K562 (cell line): ENCODE measurements around the gene TTLL3. TPM values are rescaled to one million over a fixed set of nuclear protein-coding genes. Genes with fewer than 3 reads are reported as not detected.

Source experiments
- BCLAF1 ChIP-seq, 2 experiments: fragments of 450-650 bp in 1 of 2; IDR thresholded peaks; 2 replicates each; pipeline ENCODE4 v1.6.1; 2011 to 2017; ENCODE audit warnings: low read depth in 2 of 2, antibody characterized with exemption in 1 of 2, borderline replicate concordance in 1 of 2, low read length in 1 of 2, mild to moderate bottlenecking in 1 of 2, mixed read lengths in 1 of 2; ENCODE audit not compliant: control insufficient read depth in 1 of 2
- CHAMP1 ChIP-seq: fragments of 450-650 bp; IDR thresholded peaks from 2 replicates; pipeline ENCODE4 v1.6.1; 2016; ENCODE audit warnings: mild to moderate bottlenecking
- FOXK1 ChIP-seq: sonication (generic); formaldehyde crosslinking; IDR thresholded peaks from 2 replicates; pipeline ENCODE4 v1.8.0; 2022; ENCODE audit warnings: missing genetic modification reagents, mild to moderate bottlenecking, borderline replicate concordance
- HDAC1 ChIP-seq, 2 experiments: fragments of 450-650 bp; IDR thresholded peaks; 2 replicates each; pipeline ENCODE4 v1.6.1; 2016 to 2017; ENCODE audit warnings: inconsistent platforms in 1 of 2, mild to moderate bottlenecking in 1 of 2, moderate library complexity in 1 of 2
- HNRNPH1 ChIP-seq: fragments of 200-400 bp; formaldehyde crosslinking; optimal IDR thresholded peaks from 2 replicates; pipeline ENCODE3; 2017; ENCODE audit warnings: low read depth, mild to moderate bottlenecking, low read length, moderate library complexity
- HSF4 ChIP-seq: fragments of 250-450 bp; sonication (Bioruptor Pico); IDR thresholded peaks from 2 replicates; pipeline ENCODE4 v2.1.2; 2022; ENCODE audit warnings: mild to moderate bottlenecking, moderate library complexity, borderline replicate concordance
- KLF13 ChIP-seq: fragments of 450-650 bp; IDR thresholded peaks from 2 replicates; pipeline ENCODE4 v1.6.1; 2016; ENCODE audit warnings: missing genetic modification characterization, low read depth, mild to moderate bottlenecking, missing compliant biosample characterization, moderate library complexity, borderline replicate concordance
- RBM25 ChIP-seq: fragments of 200-400 bp; formaldehyde crosslinking; IDR thresholded peaks from 2 replicates; pipeline ENCODE4 v1.6.1; 2018; ENCODE audit warnings: low read length, low read depth, moderate library complexity; ENCODE audit not compliant: severe bottlenecking
- SMARCA4 ChIP-seq: fragments of 450-650 bp; IDR thresholded peaks from 2 replicates; pipeline ENCODE4 v1.6.1; 2016
- SRSF9 ChIP-seq: fragments of 200-400 bp; formaldehyde crosslinking; IDR thresholded peaks from 2 replicates; pipeline ENCODE4 v1.6.1; 2017; ENCODE audit warnings: low read depth, low read length, borderline replicate concordance
- TAL1 ChIP-seq: fragments of 450-650 bp; IDR thresholded peaks from 2 replicates; pipeline ENCODE4 v1.6.1; 2016; ENCODE audit warnings: mild to moderate bottlenecking
- ZNF174 ChIP-seq: fragments of 250-450 bp; sonication (Bioruptor Pico); IDR thresholded peaks from 2 replicates; pipeline ENCODE4 v1.4.0; 2020; ENCODE audit warnings: mild to moderate bottlenecking
- ZNF239 ChIP-seq: fragments of 250-450 bp; sonication (Bioruptor Pico); IDR thresholded peaks from 2 replicates; pipeline ENCODE4 v1.4.0; 2020; ENCODE audit warnings: mild to moderate bottlenecking
- ZNF551 ChIP-seq: fragments of 250-450 bp; sonication (Bioruptor Pico); IDR thresholded peaks from 2 replicates; pipeline ENCODE4 v1.5.0; 2021; ENCODE audit warnings: mild to moderate bottlenecking, moderate library complexity
- polyA plus RNA-seq, 8 experiments: library from polyadenylated mRNA; depleted of rRNA in 4 of 8; stranded (reverse) in 5 of 8; unstranded in 3 of 8; fragments of >200 nt; fragmentation: Nextera tagmentation in 2 of 8; fragmentation: Illumina TruSeq in 1 of 8; extraction: Ambion mirVana in 2 of 8; extraction: Trizol in 1 of 8; gene quantifications; 2 replicates each; pipeline versions ENCODE4 v1.2.1 to v1.2.3, GENCODE V29; 2011 to 2014; ENCODE audit warnings: inconsistent platforms in 1 of 8, missing spikeins in 1 of 8
- total RNA-seq, 7 experiments: library from RNA; depleted of rRNA in 6 of 7; stranded (reverse); fragments of >200 nt in 6 of 7; fragmentation: Illumina TruSeq in 2 of 7; extraction: Trizol in 2 of 7; gene quantifications; 2 replicates each; pipeline versions ENCODE4 v1.2.1 to v1.2.3, GENCODE V29; 2011 to 2021; ENCODE audit warnings: low replicate concordance in 1 of 7

TTLL3 gene
- total and polyA plus RNA-seq, 9 of the 15 experiments (the other 6 are each of a cell fraction or from before 2014, with no cell fraction given), result 8.9 to 106 (median 33.2) TPM

DNA sequence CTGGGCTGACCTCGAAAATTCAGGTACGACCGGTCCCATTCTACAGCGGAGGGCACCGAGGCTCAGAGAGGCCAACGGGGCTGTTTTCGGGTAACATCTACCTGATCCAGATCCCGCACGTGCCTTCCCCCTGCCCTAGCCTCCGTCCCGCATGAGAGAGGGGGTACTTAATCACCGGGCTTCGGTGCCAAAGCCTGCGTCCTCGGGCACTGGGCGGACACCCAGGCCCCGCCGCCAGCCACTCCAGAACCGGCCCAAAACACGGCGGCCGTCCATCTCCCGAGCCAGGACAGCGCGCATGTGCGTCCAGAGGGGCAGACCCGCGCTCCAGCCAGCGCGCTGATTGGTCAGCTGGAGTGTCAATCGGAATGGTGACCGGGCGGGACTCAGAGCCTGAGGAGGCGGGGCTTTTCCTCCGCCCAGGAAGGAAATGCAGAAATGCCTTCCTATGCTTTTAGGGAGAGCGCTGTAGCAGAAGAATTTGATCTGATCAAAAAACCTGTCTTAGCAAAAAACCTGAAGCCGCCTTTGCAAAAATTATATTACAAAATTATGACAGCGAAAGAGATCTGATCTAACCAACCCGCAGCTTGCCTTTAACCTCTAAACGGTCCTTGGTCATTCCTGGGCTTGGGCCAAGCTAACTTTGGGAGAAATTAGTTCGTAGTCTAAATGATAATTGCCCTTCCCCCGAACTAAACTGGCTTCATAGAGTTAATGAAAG is 33.8 kb downstream of the TTLL3 start, which contains the start of gene RPUSD3 (continued):
- TF ChIP-seq BCLAF1 (IDR thresholded peaks at IDR 0.05; ENCODE audit: borderline replicate concordance in 1 of 2, control insufficient read depth in 1 of 2, low read depth in 2 of 2, low read length in 1 of 2), result no peak
- no peak for TF ChIP-seq ZNF239
- no peak for TF ChIP-seq KLF13 (tag)
- TF ChIP-seq HDAC1 (IDR thresholded peaks at IDR 0.05), result peak in 1 of 2 experiments; percentile 67; a peak in 1 of 4 replicates
- no peak for TF ChIP-seq ZNF174
- no peak for TF ChIP-seq HNRNPH1
- peak; percentile 36; the same call in 1 of the 2 replicates for TF ChIP-seq SMARCA4
- TF ChIP-seq CHAMP1, result no peak
- TF ChIP-seq TAL1, result no peak
- 0 out of 2 replicates have a peak, but pooled peaks have one; percentile 26 for TF ChIP-seq HSF4 (CRISPR knock-in tag)
- TF ChIP-seq RBM25, result peak; percentile 82
- no peak for TF ChIP-seq ZNF551
- TF ChIP-seq FOXK1 (CRISPR knock-in tag), result 0 out of 2 replicates have a peak, but pooled peaks have one; percentile 36
- no peak for TF ChIP-seq SRSF9
